ENCODE results near the gene LIPK.

LIPK gene

GRCh38 chr10:88787463-88787862, 81.4 kb downstream of the LIPK start:
- no peak for DNase-seq

GRCh38 chr10:88788924-88789323, 82.9 kb downstream of the LIPK start:
- no peak for DNase-seq

- DNase-seq = no peak
These were observed 85.9 kb downstream of the LIPK start for GRCh38 chr10:88791924-88792323.

GRCh38 chr10:88792661-88793060, 86.6 kb downstream of the LIPK start:
- no peak for DNase-seq

- no peak for DNase-seq
These were observed 87.8 kb downstream of the LIPK start for GRCh38 chr10:88793712-88794299.

- DNase-seq = no peak
These were observed 88.7 kb downstream of the LIPK start for GRCh38 chr10:88794731-88795130.

GRCh38 chr10:88800152-88801125, 94.4 kb downstream of the LIPK start:
- peak; percentile 8 for DNase-seq

Data from NCI-H1694 (cell line).